HepG2 (cell line): Measurements from ENCODE around the gene IQCN. TPM values are rescaled to one million over a fixed set of nuclear protein-coding genes. Genes with fewer than 3 reads are reported as not detected.
A peak's percentile ranks its signal among the peaks of the same experiment; 100 is the strongest.

Source experiments
- DNMT3B ChIP-seq: conservative IDR thresholded peaks from 2 replicates; pipeline ENCODE4 v1.6.1; 2016; ENCODE audit warnings: missing biosample characterization, control low read depth
- GATAD2A ChIP-seq: IDR thresholded peaks from 2 replicates; pipeline ENCODE4 v1.6.1; 2016
- HMG20A ChIP-seq: IDR thresholded peaks from 2 replicates; pipeline ENCODE4 v1.6.1; 2016; ENCODE audit warnings: borderline replicate concordance
- JDP2 ChIP-seq: sonication (generic); formaldehyde crosslinking; IDR thresholded peaks from 2 replicates; pipeline ENCODE4 v1.8.1; 2022; ENCODE audit warnings: missing genetic modification reagents, borderline replicate concordance
- KLF6 ChIP-seq: IDR thresholded peaks from 2 replicates; pipeline ENCODE4 v1.8.0; 2016; ENCODE audit warnings: missing biosample characterization, missing genetic modification reagents
- MED8 ChIP-seq: sonication (generic); formaldehyde crosslinking; IDR thresholded peaks from 2 replicates; pipeline ENCODE4 v1.8.1; 2023; ENCODE audit warnings: mild to moderate bottlenecking, missing genetic modification reagents; ENCODE audit not compliant: insufficient replicate concordance
- NFATC3 ChIP-seq: sonication (generic); formaldehyde crosslinking; IDR thresholded peaks from 2 replicates; pipeline ENCODE4 v1.5.1; 2020; ENCODE audit warnings: mild to moderate bottlenecking, missing genetic modification reagents
- NFYC ChIP-seq: IDR thresholded peaks from 2 replicates; pipeline ENCODE4 v1.6.1; 2016; ENCODE audit warnings: missing genetic modification reagents, missing compliant biosample characterization
- PRPF4 ChIP-seq: fragments of 200-400 bp; formaldehyde crosslinking; IDR thresholded peaks from 2 replicates; pipeline ENCODE4 v1.6.1; 2016; ENCODE audit warnings: low read length, low read depth; ENCODE audit not compliant: poor library complexity, severe bottlenecking
- SSRP1 ChIP-seq: IDR thresholded peaks from 2 replicates; pipeline ENCODE4 v1.6.1; 2016; ENCODE audit warnings: control low read depth
- ZC3H13 ChIP-seq: sonication (generic); formaldehyde crosslinking; IDR thresholded peaks from 2 replicates; pipeline ENCODE4 v1.8.1; 2023; ENCODE audit warnings: mild to moderate bottlenecking, missing genetic modification reagents, moderate library complexity
- ZFP36 ChIP-seq: fragments of 150-350 bp; IDR thresholded peaks from 2 replicates; pipeline ENCODE4 v1.6.1; 2018; ENCODE audit warnings: borderline replicate concordance, low read length, low read depth; ENCODE audit not compliant: partially characterized antibody
- ZFX ChIP-seq: sonication (generic); formaldehyde crosslinking; IDR thresholded peaks from 2 replicates; pipeline ENCODE4 v1.4.0; 2020; ENCODE audit warnings: mild to moderate bottlenecking, low read depth, missing genetic modification reagents, moderate library complexity
- ZMYM3 ChIP-seq: sonication (generic); formaldehyde crosslinking; IDR thresholded peaks from 2 replicates; pipeline ENCODE4 v1.5.1; 2020; ENCODE audit warnings: mild to moderate bottlenecking, missing genetic modification reagents
- ZNF282 ChIP-seq: fragments of 450-650 bp; IDR thresholded peaks from 2 replicates; pipeline ENCODE4 v1.6.1; 2018; ENCODE audit not compliant: partially characterized antibody
- ZNF350 ChIP-seq: sonication (generic); formaldehyde crosslinking; IDR thresholded peaks from 2 replicates; pipeline ENCODE4 v1.4.0; 2020; ENCODE audit warnings: mild to moderate bottlenecking, low read depth, missing genetic modification reagents, borderline replicate concordance
- ZNF430 ChIP-seq: sonication (generic); formaldehyde crosslinking; IDR thresholded peaks from 2 replicates; pipeline ENCODE4 v1.9.0; 2021; ENCODE audit warnings: mild to moderate bottlenecking, missing genetic modification reagents
- ZNF883 ChIP-seq: sonication (generic); formaldehyde crosslinking; IDR thresholded peaks from 2 replicates; pipeline ENCODE4 v1.5.1; 2020; ENCODE audit warnings: mild to moderate bottlenecking, missing genetic modification reagents; ENCODE audit errors: not compliant biosample characterization
- polyA plus RNA-seq, 8 experiments: library from polyadenylated mRNA; depleted of rRNA in 3 of 8; stranded (reverse) in 7 of 8; unstranded in 1 of 8; fragments of >200 nt; fragmentation: Illumina TruSeq in 4 of 8; extraction: Trizol in 4 of 8; gene quantifications; 2 replicates each; pipeline versions ENCODE4 v1.2.1 to v1.2.3, GENCODE V29; 2011 to 2016; ENCODE audit warnings: low read depth in 4 of 8, missing spikeins in 1 of 8, mixed read lengths in 1 of 8; ENCODE audit not compliant: insufficient read depth in 1 of 8
- total RNA-seq, 5 experiments: library from RNA; depleted of rRNA; stranded (reverse); fragments of >200 nt; fragmentation: Illumina TruSeq; extraction: Trizol; gene quantifications; 2 replicates each; pipeline ENCODE4 v1.2.3, GENCODE V29; 2016; ENCODE audit warnings: low read depth in 1 of 5
- TF ChIP-seq, protein P1 (sequence below): sonication (generic); formaldehyde crosslinking; IDR thresholded peaks from 2 replicates; pipeline ENCODE4 v1.9.0; 2022; ENCODE audit warnings: missing genetic modification reagents, mild to moderate bottlenecking, borderline replicate concordance
- TF ChIP-seq, protein P2 (sequence below): sonication (generic); formaldehyde crosslinking; conservative IDR thresholded peaks from 2 replicates; pipeline ENCODE4 v1.4.0; 2020; ENCODE audit warnings: missing genetic modification reagents
- TF ChIP-seq, protein P3 (sequence below), 2 experiments: sonication (generic) in 1 of 2; formaldehyde crosslinking in 1 of 2; IDR thresholded peaks; 2 replicates each; pipeline versions ENCODE4 v1.5.1 to v1.6.1; 2011 to 2020; ENCODE audit warnings: borderline replicate concordance in 1 of 2, low read depth in 1 of 2, low read length in 1 of 2, mild to moderate bottlenecking in 1 of 2, missing genetic modification reagents in 1 of 2, moderate library complexity in 1 of 2
- TF ChIP-seq, protein P4 (sequence below): IDR thresholded peaks from 2 replicates; pipeline ENCODE4 v1.6.1; 2016

Gene IQCN
- total and polyA plus RNA-seq, 2 of the 13 experiments (the other 11 are each of a cell fraction or from before 2014, with no cell fraction given), result 0.04 to 0.18 TPM

DNA sequence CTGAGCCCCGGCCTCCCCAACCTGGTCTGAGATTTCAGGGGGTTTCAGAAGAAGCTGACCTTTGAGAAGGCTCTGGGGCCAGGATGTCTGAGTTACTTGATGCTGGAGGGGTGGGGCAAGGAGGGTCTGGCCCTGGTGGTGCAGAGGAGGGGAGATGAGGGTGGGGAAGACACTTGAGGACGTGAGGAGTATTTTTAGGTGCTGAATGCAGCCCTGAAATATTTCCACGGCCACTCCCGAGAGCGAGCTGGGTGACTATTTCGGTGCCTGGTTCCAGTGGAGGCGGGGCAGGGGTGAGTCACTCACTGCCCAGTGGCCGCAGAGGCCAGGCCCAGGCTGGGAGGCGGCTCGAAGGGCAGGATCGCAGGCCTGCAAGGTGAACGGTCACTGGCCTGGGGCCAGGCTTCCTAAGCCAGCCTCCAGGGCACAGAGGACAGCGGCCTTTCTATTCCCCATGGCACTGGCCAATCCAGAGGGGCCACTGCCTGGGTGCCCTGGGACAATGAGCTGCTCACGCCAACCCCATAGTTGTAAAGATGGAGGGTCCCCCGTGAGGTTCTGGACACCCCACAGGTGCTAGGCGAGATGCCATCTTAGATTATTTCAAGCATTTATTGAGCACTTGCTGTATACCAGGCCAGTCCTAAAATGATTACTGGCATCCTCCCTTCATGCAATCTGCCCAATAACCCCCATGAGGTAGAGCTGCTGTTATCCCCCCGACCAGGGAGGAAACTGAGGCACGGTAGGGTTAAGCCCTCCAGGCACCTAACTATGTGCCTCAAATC lies 26.9 kb upstream of the IQCN start (continued):
- TF ChIP-seq, protein P1, sequence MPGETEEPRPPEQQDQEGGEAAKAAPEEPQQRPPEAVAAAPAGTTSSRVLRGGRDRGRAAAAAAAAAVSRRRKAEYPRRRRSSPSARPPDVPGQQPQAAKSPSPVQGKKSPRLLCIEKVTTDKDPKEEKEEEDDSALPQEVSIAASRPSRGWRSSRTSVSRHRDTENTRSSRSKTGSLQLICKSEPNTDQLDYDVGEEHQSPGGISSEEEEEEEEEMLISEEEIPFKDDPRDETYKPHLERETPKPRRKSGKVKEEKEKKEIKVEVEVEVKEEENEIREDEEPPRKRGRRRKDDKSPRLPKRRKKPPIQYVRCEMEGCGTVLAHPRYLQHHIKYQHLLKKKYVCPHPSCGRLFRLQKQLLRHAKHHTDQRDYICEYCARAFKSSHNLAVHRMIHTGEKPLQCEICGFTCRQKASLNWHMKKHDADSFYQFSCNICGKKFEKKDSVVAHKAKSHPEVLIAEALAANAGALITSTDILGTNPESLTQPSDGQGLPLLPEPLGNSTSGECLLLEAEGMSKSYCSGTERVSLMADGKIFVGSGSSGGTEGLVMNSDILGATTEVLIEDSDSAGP, result peak; percentile 55; the same call in 1 of the 2 replicates
- TF ChIP-seq ZMYM3 (CRISPR knock-in tag) (peak; percentile 93), ZFP36 (no peak), SSRP1 (CRISPR knock-in tag) (no peak), NFATC3 (CRISPR knock-in tag) (no peak), ZC3H13 (CRISPR knock-in tag) (no peak), HMG20A (no peak; the same call in 1 of the 2 replicates), NFYC (CRISPR knock-in tag) (no peak), MED8 (CRISPR knock-in tag) (no peak), GATAD2A (CRISPR knock-in tag) (peak; percentile 59; the same call in 1 of the 2 replicates), PRPF4 (no peak), ZNF430 (CRISPR knock-in tag) (0 out of 2 replicates have a peak, but pooled peaks have one; percentile 38), KLF6 (CRISPR knock-in tag) (no peak), ZNF282 (no peak), ZNF350 (CRISPR knock-in tag) (peak; percentile 58; the same call in 1 of the 2 replicates), ZNF883 (CRISPR knock-in tag) (no peak), DNMT3B (CRISPR knock-in tag) (no peak), JDP2 (no peak), ZFX (CRISPR knock-in tag) (peak; percentile 85)
- TF ChIP-seq, protein P2, sequence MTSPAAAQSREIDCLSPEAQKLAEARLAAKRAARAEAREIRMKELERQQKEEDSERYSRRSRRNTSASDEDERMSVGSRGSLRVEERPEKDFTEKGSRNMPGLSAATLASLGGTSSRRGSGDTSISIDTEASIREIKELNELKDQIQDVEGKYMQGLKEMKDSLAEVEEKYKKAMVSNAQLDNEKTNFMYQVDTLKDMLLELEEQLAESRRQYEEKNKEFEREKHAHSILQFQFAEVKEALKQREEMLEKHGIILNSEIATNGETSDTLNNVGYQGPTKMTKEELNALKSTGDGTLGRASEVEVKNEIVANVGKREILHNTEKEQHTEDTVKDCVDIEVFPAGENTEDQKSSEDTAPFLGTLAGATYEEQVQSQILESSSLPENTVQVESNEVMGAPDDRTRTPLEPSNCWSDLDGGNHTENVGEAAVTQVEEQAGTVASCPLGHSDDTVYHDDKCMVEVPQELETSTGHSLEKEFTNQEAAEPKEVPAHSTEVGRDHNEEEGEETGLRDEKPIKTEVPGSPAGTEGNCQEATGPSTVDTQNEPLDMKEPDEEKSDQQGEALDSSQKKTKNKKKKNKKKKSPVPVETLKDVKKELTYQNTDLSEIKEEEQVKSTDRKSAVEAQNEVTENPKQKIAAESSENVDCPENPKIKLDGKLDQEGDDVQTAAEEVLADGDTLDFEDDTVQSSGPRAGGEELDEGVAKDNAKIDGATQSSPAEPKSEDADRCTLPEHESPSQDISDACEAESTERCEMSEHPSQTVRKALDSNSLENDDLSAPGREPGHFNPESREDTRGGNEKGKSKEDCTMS (CRISPR knock-in tag), result no peak
- TF ChIP-seq, protein P3, sequence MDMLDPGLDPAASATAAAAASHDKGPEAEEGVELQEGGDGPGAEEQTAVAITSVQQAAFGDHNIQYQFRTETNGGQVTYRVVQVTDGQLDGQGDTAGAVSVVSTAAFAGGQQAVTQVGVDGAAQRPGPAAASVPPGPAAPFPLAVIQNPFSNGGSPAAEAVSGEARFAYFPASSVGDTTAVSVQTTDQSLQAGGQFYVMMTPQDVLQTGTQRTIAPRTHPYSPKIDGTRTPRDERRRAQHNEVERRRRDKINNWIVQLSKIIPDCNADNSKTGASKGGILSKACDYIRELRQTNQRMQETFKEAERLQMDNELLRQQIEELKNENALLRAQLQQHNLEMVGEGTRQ (IDR thresholded peaks at IDR 0.05; ENCODE audit: low read depth, low read length), result no peak
- TF ChIP-seq, protein P3 (CRISPR knock-in tag; IDR thresholded peaks at IDR 0.05; ENCODE audit: borderline replicate concordance), result no peak
- TF ChIP-seq, protein P4, sequence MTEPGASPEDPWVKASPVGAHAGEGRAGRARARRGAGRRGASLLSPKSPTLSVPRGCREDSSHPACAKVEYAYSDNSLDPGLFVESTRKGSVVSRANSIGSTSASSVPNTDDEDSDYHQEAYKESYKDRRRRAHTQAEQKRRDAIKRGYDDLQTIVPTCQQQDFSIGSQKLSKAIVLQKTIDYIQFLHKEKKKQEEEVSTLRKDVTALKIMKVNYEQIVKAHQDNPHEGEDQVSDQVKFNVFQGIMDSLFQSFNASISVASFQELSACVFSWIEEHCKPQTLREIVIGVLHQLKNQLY (CRISPR knock-in tag), result no peak
